HepG2 (cell line): ENCODE data around the gene LPAR1. TPM values are rescaled to one million over a fixed set of nuclear protein-coding genes. Genes with fewer than 3 reads are reported as not detected.

Experiments
- ATAC-seq: fragments of 200-7000 bp; cut with Tn5 transposase; 3 replicates; pipeline ENCODE4 v1.9.1; 2020; ENCODE audit warnings: mild to moderate bottlenecking, moderate library complexity
- BruUV-seq: library from RNA; stranded (reverse); fragments of 400-500 nt; replicated peaks from 2 replicates; lab custom pipeline; 2021; lab: Mats Ljungman, UMichigan
- CTCF ChIA-PET: fragments of 300-600 bp; formaldehyde crosslinking; extraction: SDS; loops from one replicate; lab custom pipeline; 2021; ENCODE audit warnings: low total read pairs, inconsistent platforms, low intra/inter-chr PET ratio; lab: Yijun Ruan, JAX
- POLR2A ChIA-PET: fragments of 350-600 bp; sonication (Branson Sonifier 250); formaldehyde crosslinking; loops from one replicate; lab custom pipeline; 2020; ENCODE audit warnings: antibody characterized with exemption, inconsistent platforms; lab: Yijun Ruan, JAX
- DNase-seq: peaks from one replicate; pipeline ENCODE4 v3.0.0-alpha.2; 2015; ENCODE audit warnings: low spot score
- FAIRE-seq: peaks from 3 replicates; lab custom pipeline; 2011; peaks lifted over from hg19 to GRCh38; lab: Jason Lieb, UNC
- H2AFZ ChIP-seq: one replicate; pipeline ENCODE4 v1.6.1; 2011; ENCODE audit warnings: low read length, inconsistent platforms
- H3K27ac ChIP-seq: fragments of 300-600 bp; 3 replicates; pipeline ENCODE4 v1.8.0; 2011; ENCODE audit warnings: mixed run types, mild to moderate bottlenecking, mixed read lengths, low read length, inconsistent platforms; ENCODE audit not compliant: insufficient read depth; ENCODE audit errors: extremely low read length
- H3K27me3 ChIP-seq, 2 experiments: fragments of 200-600 bp in 1 of 2; 2 replicates in 1 of 2; 3 replicates in 1 of 2; pipeline versions ENCODE4 v1.6.0 to v1.8.0; 2011; ENCODE audit warnings: low read length in 2 of 2, mild to moderate bottlenecking in 2 of 2, moderate library complexity in 2 of 2, inconsistent platforms in 1 of 2; ENCODE audit not compliant: insufficient read depth in 2 of 2, control insufficient read depth in 1 of 2
- H3K36me3 ChIP-seq, 2 experiments: fragments of 200-600 bp in 1 of 2; replicated peaks in 1 of 2; 2 replicates in 1 of 2; 3 replicates in 1 of 2; pipeline versions ENCODE4 v1.5.1 to v1.8.0; 2011; ENCODE audit warnings: low read length in 2 of 2, inconsistent platforms in 1 of 2; ENCODE audit not compliant: insufficient read depth in 2 of 2, control insufficient read depth in 1 of 2
- H3K4me1 ChIP-seq: 2 replicates; pipeline ENCODE4 v1.5.1; 2012; ENCODE audit warnings: low read length, inconsistent platforms; ENCODE audit not compliant: insufficient read depth
- H3K4me2 ChIP-seq: 2 replicates; pipeline ENCODE4 v1.6.0; 2011; ENCODE audit warnings: low read depth, low read length, inconsistent platforms
- H3K4me3 ChIP-seq, 3 experiments: fragments of 200-600 bp in 1 of 3; sonication (generic), shearing (Covaris generic) in 1 of 3; replicated peaks in 1 of 3; 2 replicates each; pipeline ENCODE4 v1.5.1; 2011 to 2016; ENCODE audit warnings: low read length in 3 of 3, inconsistent platforms in 2 of 3, low read depth in 2 of 3, mild to moderate bottlenecking in 2 of 3, control low read depth in 1 of 3, mixed read lengths in 1 of 3; ENCODE audit not compliant: insufficient read depth in 1 of 3
- H3K79me2 ChIP-seq: one replicate; pipeline ENCODE4 v1.6.1; 2011; ENCODE audit warnings: low read length, inconsistent platforms; ENCODE audit not compliant: insufficient read depth
- H3K9ac ChIP-seq: 2 replicates; pipeline ENCODE4 v1.6.0; 2011; ENCODE audit warnings: mild to moderate bottlenecking, low read depth, low read length, inconsistent platforms; ENCODE audit not compliant: insufficient read depth
- H3K9me3 ChIP-seq: 2 replicates; pipeline ENCODE4 v1.5.1; 2012; ENCODE audit warnings: mild to moderate bottlenecking, low read length
- H4K20me1 ChIP-seq: 2 replicates; pipeline ENCODE4 v1.6.0; 2011; ENCODE audit warnings: inconsistent platforms, mild to moderate bottlenecking, low read length, moderate library complexity; ENCODE audit not compliant: insufficient read depth
- ARHGAP35 ChIP-seq: sonication (generic); formaldehyde crosslinking; IDR thresholded peaks from 2 replicates; pipeline ENCODE4 v1.9.0; 2022; ENCODE audit warnings: mild to moderate bottlenecking, inconsistent platforms, moderate library complexity, missing genetic modification reagents, borderline replicate concordance
- CHCHD3 ChIP-seq: sonication (generic); formaldehyde crosslinking; IDR thresholded peaks from 2 replicates; pipeline ENCODE4 v1.8.0; 2022; ENCODE audit warnings: mild to moderate bottlenecking, missing genetic modification reagents, moderate library complexity
- DNMT1 ChIP-seq: sonication (generic); formaldehyde crosslinking; IDR thresholded peaks from 2 replicates; pipeline ENCODE4 v1.5.1; 2020; ENCODE audit warnings: mild to moderate bottlenecking, missing genetic modification reagents
- DNMT3B ChIP-seq: conservative IDR thresholded peaks from 2 replicates; pipeline ENCODE4 v1.6.1; 2016; ENCODE audit warnings: missing biosample characterization, control low read depth
- HINFP ChIP-seq: sonication (generic); formaldehyde crosslinking; IDR thresholded peaks from 2 replicates; pipeline ENCODE4 v1.4.0; 2020; ENCODE audit warnings: low read depth, mild to moderate bottlenecking, missing genetic modification reagents
- HNF4A ChIP-seq: sonication (generic); formaldehyde crosslinking; IDR thresholded peaks from 2 replicates; pipeline ENCODE4 v1.4.0; 2020; ENCODE audit warnings: missing genetic modification reagents
- HOMEZ ChIP-seq: IDR thresholded peaks from 2 replicates; pipeline ENCODE4 v1.6.1; 2016; ENCODE audit warnings: low read depth
- KAT7 ChIP-seq: IDR thresholded peaks from 2 replicates; pipeline ENCODE4 v1.6.1; 2018; ENCODE audit warnings: borderline replicate concordance, missing compliant biosample characterization
- KLF15 ChIP-seq: sonication (generic); formaldehyde crosslinking; IDR thresholded peaks from 2 replicates; pipeline ENCODE4 v1.8.1; 2023; ENCODE audit warnings: borderline replicate concordance, mild to moderate bottlenecking, inconsistent platforms, missing genetic modification reagents, mixed read lengths
- ZNF33B ChIP-seq: sonication (generic); formaldehyde crosslinking; IDR thresholded peaks from 2 replicates; pipeline ENCODE4 v1.5.1; 2020; ENCODE audit warnings: mild to moderate bottlenecking, missing genetic modification reagents
- ZNF543 ChIP-seq: sonication (generic); formaldehyde crosslinking; IDR thresholded peaks from 2 replicates; pipeline ENCODE4 v1.4.0; 2020; ENCODE audit warnings: mild to moderate bottlenecking, missing genetic modification reagents
- ZNF670 ChIP-seq: sonication (generic); formaldehyde crosslinking; IDR thresholded peaks from 2 replicates; pipeline ENCODE4 v1.8.0; 2022; ENCODE audit warnings: mild to moderate bottlenecking, missing genetic modification reagents, borderline replicate concordance
- ZNF792 ChIP-seq: IDR thresholded peaks from 2 replicates; pipeline ENCODE4 v1.6.1; 2016
- ZNF83 ChIP-seq: sonication (generic); formaldehyde crosslinking; IDR thresholded peaks from 2 replicates; pipeline ENCODE4 v1.4.0; 2020; ENCODE audit warnings: missing genetic modification reagents, mild to moderate bottlenecking, borderline replicate concordance
- WGBS: methylation state at CpG from one replicate; pipeline ENCODE4 v1.1.6; 2017; ENCODE audit warnings: low lambda C conversion rate; 5-methylcytosine and 5-hydroxymethylcytosine counted together
- in situ Hi-C: cut with HindIII; loops from 2 replicates; pipeline ENCODE4 v1.10.0; 2017; ENCODE audit warnings: low pct_unique_long_range_greater_than_20kb; ENCODE audit not compliant: extremely low pct_ligation_motif_present
- intact Hi-C: fragments of 100-400 bp; cut with micrococcal nuclease; formaldehyde crosslinking; loops from one replicate; pipeline ENCODE4 v1.10.0; 2022; ENCODE audit not compliant: unreplicated experiment
- polyA plus RNA-seq, 8 experiments: library from polyadenylated mRNA; depleted of rRNA in 3 of 8; stranded (reverse) in 7 of 8; unstranded in 1 of 8; fragments of >200 nt; fragmentation: Illumina TruSeq in 4 of 8; extraction: Trizol in 4 of 8; gene quantifications; 2 replicates each; pipeline versions ENCODE4 v1.2.1 to v1.2.3, GENCODE V29; 2011 to 2016; ENCODE audit warnings: low read depth in 4 of 8, missing spikeins in 1 of 8, mixed read lengths in 1 of 8; ENCODE audit not compliant: insufficient read depth in 1 of 8
- total RNA-seq, 5 experiments: library from RNA; depleted of rRNA; stranded (reverse); fragments of >200 nt; fragmentation: Illumina TruSeq; extraction: Trizol; gene quantifications; 2 replicates each; pipeline ENCODE4 v1.2.3, GENCODE V29; 2016; ENCODE audit warnings: low read depth in 1 of 5

LPAR1 gene
- total and polyA plus RNA-seq, 2 of the 13 experiments (the other 11 are each of a cell fraction or from before 2014, with no cell fraction given) = not detected

- H3K9ac ChIP-seq = no peak overlapping the region
- no peak overlapping the region for H3K4me3 ChIP-seq
- in situ Hi-C loops = no loop called here
- DNase-seq = no peak
- no peaks in the 10 kb centered on the region for H3K27me3 ChIP-seq
- no peak for FAIRE-seq
- no peak for ATAC-seq
- WGBS = 20% methylated on average over 5 of the region's 5 CpGs
- intact Hi-C loops = no loop called here
- H3K4me2 ChIP-seq = no peak overlapping the region
- no peaks in the 10 kb centered on the region for H3K36me3 ChIP-seq
- BruUV-seq = no TSS peak
- POLR2A ChIA-PET = no interaction called here
- H4K20me1 ChIP-seq = no peaks in the 10 kb centered on the region
- H3K27ac ChIP-seq = no peak overlapping the region
- H3K4me1 ChIP-seq = no peaks in the 10 kb centered on the region
- TF ChIP-seq DNMT3B (no peak), KAT7 (CRISPR knock-in tag) (no peak), KLF15 (CRISPR knock-in tag) (no peak), DNMT1 (no peak), ZNF83 (CRISPR knock-in tag) (no peak), ZNF670 (CRISPR knock-in tag) (no peak), HOMEZ (CRISPR knock-in tag) (no peak)
- H3K79me2 ChIP-seq = no peaks in the 10 kb centered on the region
- H2AFZ ChIP-seq = no peak overlapping the region
- CTCF ChIA-PET = no interaction called here
- H3K9me3 ChIP-seq = no peaks in the 10 kb centered on the region
These were observed 33.3 kb downstream of the LPAR1 start for GRCh38 chr9:111004936-111005335.

GRCh38 chr9:111003182-111003581 is 35.1 kb downstream of the LPAR1 start:
- in situ Hi-C loops = no loop called here
- Histone ChIP-seq H3K36me3 (no peaks in the 10 kb centered on the region), H3K9ac (no peak overlapping the region), H3K4me2 (no peak overlapping the region), H3K79me2 (no peaks in the 10 kb centered on the region), H3K27me3 (no peaks in the 10 kb centered on the region), H4K20me1 (no peaks in the 10 kb centered on the region), H3K27ac (no peak overlapping the region), H3K4me3 (no peak overlapping the region), H3K4me1 (no peaks in the 10 kb centered on the region), H3K9me3 (no peaks in the 10 kb centered on the region), H2AFZ (no peak overlapping the region)
- ATAC-seq (no peak), FAIRE-seq (no peak), DNase-seq (no peak)
- intact Hi-C loops = no loop called here
- BruUV-seq = no TSS peak
- ChIA-PET POLR2A (no interaction called here), CTCF (no interaction called here)
- 53% methylated on average over 3 of the region's 3 CpGs for WGBS
- TF ChIP-seq CHCHD3 (CRISPR knock-in tag) = no peak
- TF ChIP-seq ZNF543 (CRISPR knock-in tag) = no peak
- no peak for TF ChIP-seq HINFP (CRISPR knock-in tag)
- TF ChIP-seq ARHGAP35 = no peak
- no peak for TF ChIP-seq ZNF792 (CRISPR knock-in tag)
- no peak for TF ChIP-seq ZNF33B
- TF ChIP-seq HNF4A (CRISPR knock-in tag) = no peak
